SK-N-SH (cell line): ENCODE results near the gene JCHAIN. TPM values are rescaled to one million over a fixed set of nuclear protein-coding genes. Genes with fewer than 3 reads are reported as not detected.
"Not testable (repeated sequence)": the region's sequence is repeated elsewhere in the genome, so short reads cannot be mapped to it uniquely, and the experiment has no call there.

Experiments used
- CTCF ChIA-PET: fragments of 300-600, 350-600 bp; formaldehyde crosslinking; extraction: SDS; loops from one replicate; lab custom pipeline; 2021; lab: Yijun Ruan, JAX
- POLR2A ChIA-PET: fragments of 350-600 bp; sonication (Branson Sonifier 250); formaldehyde crosslinking; extraction: SDS; loops from one replicate; lab custom pipeline; 2020; ENCODE audit warnings: antibody characterized with exemption, inconsistent platforms; lab: Yijun Ruan, JAX
- DNase-seq: peaks from one replicate; pipeline ENCODE4 v3.0.0; 2012
- H2AFZ ChIP-seq: fragments of 200-600 bp; sonication (generic); 2 replicates; pipeline ENCODE4 v1.8.1; 2016; ENCODE audit warnings: antibody characterized with exemption, mild to moderate bottlenecking, low read depth
- H3F3A ChIP-seq: fragments of 200-600 bp; sonication (generic); replicated peaks from 2 replicates; pipeline ENCODE3; 2016; ENCODE audit warnings: antibody characterized with exemption, mild to moderate bottlenecking; ENCODE audit not compliant: insufficient read depth
- H3K27ac ChIP-seq, 2 experiments: fragments of 200-500 bp in 1 of 2; fragments of 200-600 bp in 1 of 2; sonication (Bioruptor generic) in 1 of 2; sonication (generic), shearing (Covaris generic) in 1 of 2; 2 replicates each; pipeline versions ENCODE4 v1.5.1 to v1.6.1; 2014 to 2016; ENCODE audit warnings: low read depth in 2 of 2, inconsistent platforms in 1 of 2, low read length in 1 of 2, mild to moderate bottlenecking in 1 of 2, mixed read lengths in 1 of 2
- H3K27me3 ChIP-seq: fragments of 200-600 bp; sonication (generic), shearing (Covaris generic); 2 replicates; pipeline ENCODE4 v1.6.1; 2016; ENCODE audit warnings: mixed run types; ENCODE audit not compliant: insufficient read depth
- H3K36me3 ChIP-seq, 2 experiments: fragments of 200-500 bp in 1 of 2; fragments of 200-600 bp in 1 of 2; sonication (Bioruptor generic) in 1 of 2; sonication (generic) in 1 of 2; replicated peaks in 1 of 2; 2 replicates each; pipeline versions ENCODE3 to v1.5.1; 2014 to 2016; ENCODE audit warnings: low read length in 1 of 2, mild to moderate bottlenecking in 1 of 2; ENCODE audit not compliant: insufficient read depth in 2 of 2, control insufficient read depth in 1 of 2
- H3K4me1 ChIP-seq, 2 experiments: fragments of 200-500 bp in 1 of 2; fragments of 200-600 bp in 1 of 2; sonication (Bioruptor generic) in 1 of 2; sonication (generic), shearing (Covaris generic) in 1 of 2; 2 replicates each; pipeline versions ENCODE4 v1.5.1 to v1.6.1; 2014 to 2016; ENCODE audit warnings: low read depth in 1 of 2, low read length in 1 of 2, mixed run types in 1 of 2; ENCODE audit not compliant: insufficient read depth in 2 of 2, control insufficient read depth in 1 of 2
- H3K4me2 ChIP-seq: fragments of 200-600 bp; sonication (generic), shearing (Covaris generic); 2 replicates; pipeline ENCODE4 v1.6.1; 2017; ENCODE audit warnings: mixed run types
- H3K4me3 ChIP-seq, 2 experiments: fragments of 200-500 bp in 1 of 2; fragments of 200-600 bp in 1 of 2; sonication (Bioruptor generic) in 1 of 2; sonication (generic), shearing (Covaris generic) in 1 of 2; 2 replicates each; pipeline versions ENCODE4 v1.5.1 to v1.8.1; 2014 to 2016; ENCODE audit warnings: low read depth in 2 of 2, inconsistent platforms in 1 of 2, low read length in 1 of 2, mild to moderate bottlenecking in 1 of 2, mixed read lengths in 1 of 2, moderate library complexity in 1 of 2
- H3K79me2 ChIP-seq: fragments of 200-600 bp; sonication (generic); 2 replicates; pipeline ENCODE4 v1.8.1; 2017; ENCODE audit warnings: mild to moderate bottlenecking; ENCODE audit not compliant: insufficient read depth
- H3K9ac ChIP-seq: fragments of 200-600 bp; sonication (generic); 2 replicates; pipeline ENCODE4 v1.6.1; 2017; ENCODE audit warnings: mixed run types
- H3K9me2 ChIP-seq: fragments of 200-600 bp; sonication (generic); 2 replicates; pipeline ENCODE4 v1.6.1; 2017; ENCODE audit warnings: mixed run types
- H3K9me3 ChIP-seq: fragments of 200-600 bp; sonication (generic); 2 replicates; pipeline ENCODE4 v1.6.1; 2017; ENCODE audit warnings: mixed run types, mild to moderate bottlenecking, moderate library complexity
- H4K20me1 ChIP-seq: fragments of 200-600 bp; sonication (generic); 2 replicates; pipeline ENCODE4 v1.6.1; 2017; ENCODE audit warnings: mild to moderate bottlenecking, mixed run types; ENCODE audit not compliant: insufficient read depth
- CHD2 ChIP-seq: fragments of 150-350 bp; IDR thresholded peaks from 2 replicates; pipeline ENCODE4 v1.6.1; 2018; ENCODE audit warnings: low read length; ENCODE audit not compliant: partially characterized antibody
- CTCF ChIP-seq: fragments of 200-600 bp; sonication (generic); IDR thresholded peaks from 2 replicates; pipeline ENCODE4 v1.6.1; 2017; ENCODE audit warnings: antibody characterized with exemption, mild to moderate bottlenecking, moderate library complexity
- EP300 ChIP-seq, 2 experiments: IDR thresholded peaks; 2 replicates each; pipeline versions ENCODE4 v1.4.0 to v1.6.1; 2012; ENCODE audit warnings: borderline replicate concordance in 1 of 2, low read depth in 1 of 2, low read length in 1 of 2
- FOSL2 ChIP-seq: IDR thresholded peaks from 2 replicates; pipeline ENCODE4 v1.4.0; 2012; ENCODE audit warnings: low read depth, mild to moderate bottlenecking, moderate library complexity, borderline replicate concordance
- FOXM1 ChIP-seq: IDR thresholded peaks from 2 replicates; pipeline ENCODE4 v1.4.0; 2012; ENCODE audit warnings: low read depth, mild to moderate bottlenecking
- GABPA ChIP-seq: IDR thresholded peaks from 2 replicates; pipeline ENCODE4 v1.4.0; 2012; ENCODE audit warnings: low read depth, mild to moderate bottlenecking
- GATA2 ChIP-seq: sonication (generic); formaldehyde crosslinking; IDR thresholded peaks from 2 replicates; pipeline ENCODE4 v1.5.0; 2020; ENCODE audit warnings: mild to moderate bottlenecking, missing genetic modification reagents
- IRF3 ChIP-seq: fragments of 150-350 bp; IDR thresholded peaks from 2 replicates; pipeline ENCODE4 v1.6.1; 2016; ENCODE audit warnings: mild to moderate bottlenecking, low read depth, low read length
- JUND ChIP-seq: IDR thresholded peaks from 2 replicates; pipeline ENCODE4 v1.4.0; 2012
- MAX ChIP-seq: IDR thresholded peaks from 2 replicates; pipeline ENCODE4 v1.4.0; 2012; ENCODE audit warnings: low read depth
- MEF2A ChIP-seq: IDR thresholded peaks from 2 replicates; pipeline ENCODE4 v1.4.0; 2012; ENCODE audit warnings: low read depth, borderline replicate concordance
- MXI1 ChIP-seq: IDR thresholded peaks from 2 replicates; pipeline ENCODE4 v1.6.1; 2012; ENCODE audit warnings: mild to moderate bottlenecking, low read depth, low read length, improper control_type of control experiment
- RFX5 ChIP-seq: IDR thresholded peaks from 2 replicates; pipeline ENCODE4 v1.6.1; 2012; ENCODE audit warnings: mild to moderate bottlenecking, improper control_type of control experiment, low read length
- RXRA ChIP-seq: IDR thresholded peaks from 2 replicates; pipeline ENCODE4 v1.4.0; 2012; ENCODE audit warnings: low read depth, mild to moderate bottlenecking, borderline replicate concordance
- SMC3 ChIP-seq: IDR thresholded peaks from 2 replicates; pipeline ENCODE4 v1.6.1; 2012; ENCODE audit warnings: low read depth, low read length, improper control_type of control experiment
- TAF1 ChIP-seq: IDR thresholded peaks from 2 replicates; pipeline ENCODE4 v1.6.1; 2012; ENCODE audit warnings: low read depth, mild to moderate bottlenecking, low read length, moderate library complexity, borderline replicate concordance
- TCF12 ChIP-seq: IDR thresholded peaks from 2 replicates; pipeline ENCODE4 v1.4.0; 2012
- YY1 ChIP-seq: IDR thresholded peaks from 2 replicates; pipeline ENCODE4 v1.4.0; 2012; ENCODE audit warnings: low read depth, mild to moderate bottlenecking
- ZBTB33 ChIP-seq: IDR thresholded peaks from 2 replicates; pipeline ENCODE4 v1.4.0; 2012; ENCODE audit warnings: low read depth, borderline replicate concordance
- WGBS: methylation state at CpG from one replicate; pipeline ENCODE4 v1.1.6; 2017; ENCODE audit warnings: low lambda C conversion rate; 5-methylcytosine and 5-hydroxymethylcytosine counted together
- polyA plus RNA-seq, 3 experiments: library from polyadenylated mRNA; depleted of rRNA; stranded (reverse); fragments of >200 nt; gene quantifications; 2 replicates each; pipeline ENCODE4 v1.2.3, GENCODE V29; 2012

Gene JCHAIN
- polyA plus RNA-seq, 1 of the 3 experiments (the other 2 are of a cell fraction): 1.1 TPM

GRCh38 chr4:70698435-70698834 lies 32.1 kb upstream of the JCHAIN start:
- H4K20me1 ChIP-seq, H3K36me3 ChIP-seq, DNase-seq, H3K9me2 ChIP-seq, H3K4me3 ChIP-seq, H3K9me3 ChIP-seq, H3K4me1 ChIP-seq, H2AFZ ChIP-seq, H3K27ac ChIP-seq, POLR2A ChIA-PET, H3K79me2 ChIP-seq, H3K27me3 ChIP-seq, H3K4me2 ChIP-seq, H3K9ac ChIP-seq: not testable (repeated sequence)
- CTCF ChIA-PET: interaction anchor here (1.5 kb wide), 1 partner anchor 9 kb away, joined by 3 read pairs; no protein-coding TSS in a partner anchor
- WGBS: 81% methylated on average over 8 of the region's 8 CpGs
- H3F3A ChIP-seq: peaks cover 16% of the 10 kb centered on the region

GRCh38 chr4:70694633-70695032 lies 28.3 kb upstream of the JCHAIN start:
- CTCF ChIA-PET: interaction anchor here (6.5 kb wide), 1 partner anchor 10 kb away, joined by 48 read pairs; no protein-coding TSS in a partner anchor
- DNase-seq, POLR2A ChIA-PET, H3K9me2 ChIP-seq, H3K27ac ChIP-seq, H2AFZ ChIP-seq, H3K27me3 ChIP-seq, H3K4me2 ChIP-seq, H3K4me3 ChIP-seq, H3K9ac ChIP-seq, H3K9me3 ChIP-seq, H3K4me1 ChIP-seq, H3F3A ChIP-seq: not testable (repeated sequence)
- over 99% methylated on average over 7 of the region's 7 CpGs for WGBS
- Histone ChIP-seq H4K20me1 (peaks cover 16% of the 10 kb centered on the region), H3K79me2 (peaks cover 38% of the 10 kb centered on the region), H3K36me3 (peaks cover 21 to 33% of the 10 kb centered on the region in 2 experiments)

GRCh38 chr4:70691661-70692060 lies 25.4 kb upstream of the JCHAIN start:
- no peak for DNase-seq
- Histone ChIP-seq H2AFZ (no peak overlapping the region), H3K27ac (no peak overlapping the region), H3F3A (peaks cover 13% of the 10 kb centered on the region), H3K36me3 (peaks cover 24 to 35% of the 10 kb centered on the region in 2 experiments), H3K9me2 (no peaks in the 10 kb centered on the region), H4K20me1 (peaks cover 19% of the 10 kb centered on the region), H3K9ac (no peak overlapping the region), H3K79me2 (peaks cover 50% of the 10 kb centered on the region), H3K27me3 (no peaks in the 10 kb centered on the region), H3K4me1 (peaks cover 6 to 13% of the 10 kb centered on the region in 2 experiments; a peak in 3 of 4 replicates), H3K9me3 (no peaks in the 10 kb centered on the region), H3K4me2 (no peak overlapping the region), H3K4me3 (no peak overlapping the region)
- WGBS: 92% methylated on average over 1 of the region's 1 CpG
- CTCF ChIA-PET: interaction anchor here (0.7 to 6.5 kb wide), 2 partner anchors 13 to 40 kb away, joined by 3 to 48 read pairs; no protein-coding TSS in a partner anchor
- TF ChIP-seq CHD2 (no peak), YY1 (no peak), FOSL2 (no peak), MAX (no peak), GATA2 (CRISPR knock-in tag) (no peak), JUND (no peak), ZBTB33 (no peak), RFX5 (no peak), SMC3 (no peak), CTCF (no peak), FOXM1 (no peak), TAF1 (no peak), EP300 (IDR thresholded peaks at IDR 0.05; ENCODE audit: borderline replicate concordance in 1 of 2, low read depth in 1 of 2, low read length in 1 of 2) (no peak), GABPA (no peak), RXRA (no peak), MXI1 (no peak), MEF2A (no peak), IRF3 (no peak), TCF12 (no peak)
- POLR2A ChIA-PET: no interaction called here
